K562 (cell line): Measurements from ENCODE around the gene RAP1GDS1. TPM values are rescaled to one million over a fixed set of nuclear protein-coding genes. Genes with fewer than 3 reads are reported as not detected.

ENCODE experiments used
- ARID1B ChIP-seq: fragments of 450-650 bp; IDR thresholded peaks from 2 replicates; pipeline ENCODE4 v1.6.1; 2016; ENCODE audit warnings: antibody characterized with exemption, mild to moderate bottlenecking, inconsistent platforms
- ATF3 ChIP-seq, 2 experiments: fragments of 450-650 bp in 1 of 2; sonication (generic) in 1 of 2; formaldehyde crosslinking in 1 of 2; IDR thresholded peaks in 1 of 2; conservative IDR thresholded peaks in 1 of 2; 2 replicates each; pipeline versions ENCODE4 v1.6.1 to v1.8.1; 2016 to 2023; ENCODE audit warnings: mild to moderate bottlenecking in 2 of 2, moderate library complexity in 2 of 2, inconsistent platforms in 1 of 2, missing genetic modification reagents in 1 of 2
- ATF6 ChIP-seq: sonication (generic); formaldehyde crosslinking; IDR thresholded peaks from 2 replicates; pipeline ENCODE4 v1.4.0; 2020; ENCODE audit warnings: mild to moderate bottlenecking, missing genetic modification reagents
- CCNT2 ChIP-seq: IDR thresholded peaks from 2 replicates; pipeline ENCODE4 v1.6.1; 2011; ENCODE audit warnings: borderline replicate concordance, low read depth, mild to moderate bottlenecking, moderate library complexity, mixed read lengths, low read length; ENCODE audit not compliant: insufficient read length; ENCODE audit errors: extremely low read depth
- CREM ChIP-seq: IDR thresholded peaks from 2 replicates; pipeline ENCODE4 v1.6.1; 2014; ENCODE audit warnings: antibody characterized with exemption, low read depth
- ELF2 ChIP-seq: fragments of 250-450 bp; sonication (Bioruptor Pico); IDR thresholded peaks from 2 replicates; pipeline ENCODE4 v1.5.0; 2021; ENCODE audit warnings: mild to moderate bottlenecking
- EP400 ChIP-seq: fragments of 450-650 bp; IDR thresholded peaks from 2 replicates; pipeline ENCODE4 v1.6.1; 2017; ENCODE audit warnings: antibody characterized with exemption, mild to moderate bottlenecking, moderate library complexity
- FOXK2 ChIP-seq, 2 experiments: fragments of 450-650 bp; IDR thresholded peaks in 1 of 2; conservative IDR thresholded peaks in 1 of 2; 2 replicates each; pipeline ENCODE4 v1.6.1; 2016; ENCODE audit warnings: low read depth in 2 of 2, mild to moderate bottlenecking in 1 of 2
- GATA2 ChIP-seq: sonication (generic); formaldehyde crosslinking; IDR thresholded peaks from 2 replicates; pipeline ENCODE4 v1.4.0; 2020; ENCODE audit warnings: mild to moderate bottlenecking, missing genetic modification reagents
- L3MBTL2 ChIP-seq: fragments of 450-650 bp; IDR thresholded peaks from 2 replicates; pipeline ENCODE4 v1.6.1; 2016; ENCODE audit warnings: mild to moderate bottlenecking, moderate library complexity
- LCOR ChIP-seq: sonication (generic); formaldehyde crosslinking; IDR thresholded peaks from 2 replicates; pipeline ENCODE4 v1.8.0; 2022; ENCODE audit warnings: mild to moderate bottlenecking, missing genetic modification reagents
- MNT ChIP-seq, 2 experiments: fragments of 450-650 bp; conservative IDR thresholded peaks; 2 replicates each; pipeline ENCODE4 v1.6.1; 2017; ENCODE audit warnings: mild to moderate bottlenecking in 2 of 2, moderate library complexity in 2 of 2
- NRF1 ChIP-seq, 2 experiments: fragments of 450-650 bp; IDR thresholded peaks in 1 of 2; conservative IDR thresholded peaks in 1 of 2; 2 replicates each; pipeline ENCODE4 v1.6.1; 2014; ENCODE audit warnings: mild to moderate bottlenecking in 2 of 2
- POLR2G ChIP-seq: fragments of 200-400 bp; formaldehyde crosslinking; IDR thresholded peaks from 2 replicates; pipeline ENCODE4 v1.6.1; 2017; ENCODE audit warnings: low read depth, mild to moderate bottlenecking, antibody characterized with exemption, low read length, moderate library complexity
- PTRF ChIP-seq: fragments of 450-650 bp; IDR thresholded peaks from 2 replicates; pipeline ENCODE4 v1.6.1; 2016; ENCODE audit warnings: mild to moderate bottlenecking, missing genetic modification characterization, missing compliant biosample characterization
- RBFOX2 ChIP-seq: fragments of 200-400 bp; formaldehyde crosslinking; IDR thresholded peaks from 2 replicates; pipeline ENCODE4 v1.6.1; 2017; ENCODE audit warnings: low read depth, mild to moderate bottlenecking, low read length, moderate library complexity
- SMAD4 ChIP-seq: fragments of 250-450 bp; sonication (Bioruptor Pico); conservative IDR thresholded peaks from 2 replicates; pipeline ENCODE4 v1.8.0; 2021; ENCODE audit warnings: inconsistent platforms, mild to moderate bottlenecking, moderate library complexity
- SP2 ChIP-seq: IDR thresholded peaks from 2 replicates; pipeline ENCODE4 v1.6.1; 2011; ENCODE audit warnings: mild to moderate bottlenecking, low read depth, low read length, moderate library complexity; ENCODE audit not compliant: poor library complexity, severe bottlenecking; ENCODE audit errors: extremely low read depth
- TAF7 ChIP-seq: fragments of 450-650 bp; IDR thresholded peaks from 2 replicates; pipeline ENCODE4 v1.6.1; 2016; ENCODE audit warnings: missing genetic modification characterization, missing compliant biosample characterization
- TFAP4 ChIP-seq: sonication (generic); formaldehyde crosslinking; IDR thresholded peaks from 2 replicates; pipeline ENCODE4 v1.8.0; 2022; ENCODE audit warnings: missing genetic modification reagents, mild to moderate bottlenecking, moderate library complexity, borderline replicate concordance
- ZNF274 ChIP-seq: IDR thresholded peaks from 2 replicates; pipeline ENCODE4 v1.6.1; 2011; ENCODE audit warnings: low read depth, mild to moderate bottlenecking, low read length, moderate library complexity, borderline replicate concordance
- polyA plus RNA-seq, 8 experiments: library from polyadenylated mRNA; depleted of rRNA in 4 of 8; stranded (reverse) in 5 of 8; unstranded in 3 of 8; fragments of >200 nt; fragmentation: Nextera tagmentation in 2 of 8; fragmentation: Illumina TruSeq in 1 of 8; extraction: Ambion mirVana in 2 of 8; extraction: Trizol in 1 of 8; gene quantifications; 2 replicates each; pipeline versions ENCODE4 v1.2.1 to v1.2.3, GENCODE V29; 2011 to 2014; ENCODE audit warnings: inconsistent platforms in 1 of 8, missing spikeins in 1 of 8
- total RNA-seq, 7 experiments: library from RNA; depleted of rRNA in 6 of 7; stranded (reverse); fragments of >200 nt in 6 of 7; fragmentation: Illumina TruSeq in 2 of 7; extraction: Trizol in 2 of 7; gene quantifications; 2 replicates each; pipeline versions ENCODE4 v1.2.1 to v1.2.3, GENCODE V29; 2011 to 2021; ENCODE audit warnings: low replicate concordance in 1 of 7

RAP1GDS1 gene
- total and polyA plus RNA-seq, 9 of the 15 experiments (the other 6 are each of a cell fraction or from before 2014, with no cell fraction given), result 27.2 to 55.6 (median 31.5) TPM

GRCh38 chr4:98260579-98261404, at the start of gene RAP1GDS1 (continued):
- TF ChIP-seq TFAP4 (CRISPR knock-in tag) (peak; percentile 73), TAF7 (tag) (peak; percentile 76), POLR2G (peak; percentile 93), ZNF274 (no peak), L3MBTL2 (peak; percentile 84), SP2 (no peak), ATF3 (IDR thresholded peaks at IDR 0.05) (no peak), ATF3 (CRISPR knock-in tag; conservative IDR thresholded peaks at IDR 0.05) (no peak), GATA2 (CRISPR knock-in tag) (no peak), NRF1 (conservative IDR thresholded peaks at IDR 0.05 in 1 of 2, IDR thresholded peaks at IDR 0.05 in 1 of 2) (peak; percentile 86 to 88), EP400 (peak; percentile 86), CCNT2 (peak; percentile 10), PTRF (tag) (no peak), FOXK2 (conservative IDR thresholded peaks at IDR 0.05 in 1 of 2, IDR thresholded peaks at IDR 0.05 in 1 of 2; ENCODE audit: low read depth in 2 of 2) (peak in 1 of 2 experiments; percentile 63; a peak in 1 of 4 replicates), SMAD4 (CRISPR knock-in tag) (no peak), MNT (conservative IDR thresholded peaks at IDR 0.05) (peak; percentile 68 to 84), ARID1B (peak; percentile 46), ATF6 (CRISPR knock-in tag) (peak; percentile 86; the same call in 1 of the 2 replicates), RBFOX2 (peak; percentile 92), ELF2 (CRISPR knock-in tag) (0 out of 2 replicates have a peak, but pooled peaks have one; percentile 52), LCOR (CRISPR knock-in tag) (no peak), CREM (0 out of 2 replicates have a peak, but pooled peaks have one; percentile 4)
